NOMO-1 treated with dmso at 0.1 percent for 144 hours (cell line): ENCODE measurements around the gene ULK3.

Experiments
- DNase-seq: peaks from one replicate; lab custom pipeline; 2025; ENCODE audit not compliant: unreplicated experiment; lab: John Stamatoyannopoulos, UW

ULK3 gene

GRCh38 chr15:74799856-74800558, 42.9 kb downstream of the ULK3 start:
- peak; percentile 88 for DNase-seq

- peak; percentile 27 for DNase-seq
Measured at GRCh38 chr15:74799255-74799855, 43.6 kb downstream of the ULK3 start.

- no peak for DNase-seq
Measured at GRCh38 chr15:74798388-74799254, 44.3 kb downstream of the ULK3 start.

GRCh38 chr15:74795966-74796625, 46.9 kb downstream of the ULK3 start:
- no peak for DNase-seq

- no peak for DNase-seq
Measured at GRCh38 chr15:74794970-74795349, 48.0 kb downstream of the ULK3 start.

GRCh38 chr15:74794248-74794969, 48.5 kb downstream of the ULK3 start:
- no peak for DNase-seq

- DNase-seq: no peak
Measured at GRCh38 chr15:74793135-74794028, 49.6 kb downstream of the ULK3 start.

- no peak for DNase-seq
Measured at GRCh38 chr15:74792227-74793016, 50.5 kb downstream of the ULK3 start.

- no peak for DNase-seq
Measured at GRCh38 chr15:74791667-74792066, 51.3 kb downstream of the ULK3 start.

GRCh38 chr15:74791007-74791406, 51.9 kb downstream of the ULK3 start:
- DNase-seq: no peak

GRCh38 chr15:74790080-74790916, 52.7 kb downstream of the ULK3 start:
- peak; percentile 79 for DNase-seq

GRCh38 chr15:74789741-74790079, 53.2 kb downstream of the ULK3 start:
- DNase-seq: no peak

- DNase-seq: peak; percentile 47
Measured at GRCh38 chr15:74789171-74789631, 53.8 kb downstream of the ULK3 start.

- peak; percentile 39 for DNase-seq
Measured at GRCh38 chr15:74788683-74789151, 54.2 kb downstream of the ULK3 start.

- peak; percentile 24 for DNase-seq
Measured at GRCh38 chr15:74788042-74788682, 54.8 kb downstream of the ULK3 start.

GRCh38 chr15:74787251-74788041, 55.5 kb downstream of the ULK3 start:
- DNase-seq: peak; percentile 99
